K562 (cell line): ENCODE results near the gene ALDH16A1. TPM values are rescaled to one million over a fixed set of nuclear protein-coding genes. Genes with fewer than 3 reads are reported as not detected.

Source experiments
- CBFB ChIP-seq: sonication (generic); formaldehyde crosslinking; IDR thresholded peaks from 2 replicates; pipeline ENCODE4 v1.4.0; 2020; ENCODE audit warnings: mild to moderate bottlenecking, missing genetic modification reagents
- CHAMP1 ChIP-seq: fragments of 450-650 bp; IDR thresholded peaks from 2 replicates; pipeline ENCODE4 v1.6.1; 2016; ENCODE audit warnings: mild to moderate bottlenecking
- FOXM1 ChIP-seq, 2 experiments: fragments of 450-650 bp in 1 of 2; sonication (generic) in 1 of 2; formaldehyde crosslinking in 1 of 2; IDR thresholded peaks; 2 replicates each; pipeline versions ENCODE4 v1.6.1 to v1.9.0; 2017 to 2022; ENCODE audit warnings: low read depth in 2 of 2, mild to moderate bottlenecking in 2 of 2, missing genetic modification reagents in 1 of 2, moderate library complexity in 1 of 2
- NBN ChIP-seq: fragments of 450-650 bp; IDR thresholded peaks from 2 replicates; pipeline ENCODE4 v1.6.1; 2016; ENCODE audit warnings: low read depth, mild to moderate bottlenecking
- TFE3 ChIP-seq: fragments of 450-650 bp; formaldehyde crosslinking; IDR thresholded peaks from 2 replicates; pipeline ENCODE4 v1.4.0; 2020; ENCODE audit warnings: mild to moderate bottlenecking, mixed read lengths
- ZBTB12 ChIP-seq: fragments of 250-450 bp; sonication (Bioruptor Pico); IDR thresholded peaks from 2 replicates; pipeline ENCODE4 v1.4.0; 2020
- ZFX ChIP-seq: sonication (generic); formaldehyde crosslinking; IDR thresholded peaks from 2 replicates; pipeline ENCODE4 v1.8.0; 2022; ENCODE audit warnings: mild to moderate bottlenecking, missing genetic modification reagents, moderate library complexity
- polyA plus RNA-seq, 8 experiments: library from polyadenylated mRNA; depleted of rRNA in 4 of 8; stranded (reverse) in 5 of 8; unstranded in 3 of 8; fragments of >200 nt; fragmentation: Nextera tagmentation in 2 of 8; fragmentation: Illumina TruSeq in 1 of 8; extraction: Ambion mirVana in 2 of 8; extraction: Trizol in 1 of 8; gene quantifications; 2 replicates each; pipeline versions ENCODE4 v1.2.1 to v1.2.3, GENCODE V29; 2011 to 2014; ENCODE audit warnings: inconsistent platforms in 1 of 8, missing spikeins in 1 of 8
- total RNA-seq, 7 experiments: library from RNA; depleted of rRNA in 6 of 7; stranded (reverse); fragments of >200 nt in 6 of 7; fragmentation: Illumina TruSeq in 2 of 7; extraction: Trizol in 2 of 7; gene quantifications; 2 replicates each; pipeline versions ENCODE4 v1.2.1 to v1.2.3, GENCODE V29; 2011 to 2021; ENCODE audit warnings: low replicate concordance in 1 of 7
- TF ChIP-seq, protein P1 (sequence below): fragments of 450-650 bp; IDR thresholded peaks from 2 replicates; pipeline ENCODE4 v1.7.0; 2016; ENCODE audit warnings: borderline replicate concordance
- TF ChIP-seq, protein P2 (sequence below): fragments of 250-450 bp; sonication (Bioruptor Pico); IDR thresholded peaks from 2 replicates; pipeline ENCODE4 v1.8.0; 2021; ENCODE audit warnings: moderate library complexity, mild to moderate bottlenecking, inconsistent platforms

Gene ALDH16A1
- total and polyA plus RNA-seq, 9 of the 15 experiments (the other 6 are each of a cell fraction or from before 2014, with no cell fraction given): 2.2 to 52.2 (median 7.6) TPM

- TF ChIP-seq, protein P1, sequence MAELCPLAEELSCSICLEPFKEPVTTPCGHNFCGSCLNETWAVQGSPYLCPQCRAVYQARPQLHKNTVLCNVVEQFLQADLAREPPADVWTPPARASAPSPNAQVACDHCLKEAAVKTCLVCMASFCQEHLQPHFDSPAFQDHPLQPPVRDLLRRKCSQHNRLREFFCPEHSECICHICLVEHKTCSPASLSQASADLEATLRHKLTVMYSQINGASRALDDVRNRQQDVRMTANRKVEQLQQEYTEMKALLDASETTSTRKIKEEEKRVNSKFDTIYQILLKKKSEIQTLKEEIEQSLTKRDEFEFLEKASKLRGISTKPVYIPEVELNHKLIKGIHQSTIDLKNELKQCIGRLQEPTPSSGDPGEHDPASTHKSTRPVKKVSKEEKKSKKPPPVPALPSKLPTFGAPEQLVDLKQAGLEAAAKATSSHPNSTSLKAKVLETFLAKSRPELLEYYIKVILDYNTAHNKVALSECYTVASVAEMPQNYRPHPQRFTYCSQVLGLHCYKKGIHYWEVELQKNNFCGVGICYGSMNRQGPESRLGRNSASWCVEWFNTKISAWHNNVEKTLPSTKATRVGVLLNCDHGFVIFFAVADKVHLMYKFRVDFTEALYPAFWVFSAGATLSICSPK: no peak
- TF ChIP-seq ZFX (CRISPR knock-in tag): peak; percentile 87
- TF ChIP-seq TFE3 (CRISPR knock-in tag): peak; percentile 97
- no peak for TF ChIP-seq CHAMP1
- TF ChIP-seq, protein P2, sequence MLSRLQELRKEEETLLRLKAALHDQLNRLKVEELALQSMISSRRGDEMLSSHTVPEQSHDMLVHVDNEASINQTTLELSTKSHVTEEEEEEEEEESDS (CRISPR knock-in tag): no peak
- TF ChIP-seq CBFB (CRISPR knock-in tag): 0 out of 2 replicates have a peak, but pooled peaks have one; percentile 13
- TF ChIP-seq FOXM1 (IDR thresholded peaks at IDR 0.05; ENCODE audit: low read depth): 0 out of 2 replicates have a peak, but pooled peaks have one; percentile 19
- TF ChIP-seq FOXM1 (CRISPR knock-in tag; IDR thresholded peaks at IDR 0.05; ENCODE audit: low read depth): no peak
- TF ChIP-seq ZBTB12 (CRISPR knock-in tag): peak; percentile 93
- peak; percentile 59 for TF ChIP-seq NBN
These were observed 34.4 kb downstream of the ALDH16A1 start, which contains the start of gene RPL13A (continued) for GRCh38 chr19:49487277-49488045.
